LNCAP (cell line): ENCODE measurements around the gene DUSP16.

Source experiments
- CTCF ChIP-seq: fragments of 450-650 bp; IDR thresholded peaks from 2 replicates; pipeline ENCODE4 v1.5.1; 2017; ENCODE audit warnings: mild to moderate bottlenecking

DUSP16 gene

GRCh38 chr12:12477532-12477890 lies 85.2 kb downstream of the DUSP16 start:
- no peak for TF ChIP-seq CTCF

- TF ChIP-seq CTCF: no peak
These were observed 85.7 kb downstream of the DUSP16 start for GRCh38 chr12:12476857-12477531.

- TF ChIP-seq CTCF: no peak
These were observed 87.5 kb downstream of the DUSP16 start for GRCh38 chr12:12474931-12475795.

- no peak for TF ChIP-seq CTCF
These were observed 88.2 kb downstream of the DUSP16 start for GRCh38 chr12:12474471-12474928.

GRCh38 chr12:12473223-12473622 lies 89.4 kb downstream of the DUSP16 start:
- no peak for TF ChIP-seq CTCF

GRCh38 chr12:12470751-12471306 lies 91.8 kb downstream of the DUSP16 start:
- TF ChIP-seq CTCF: no peak

- no peak for TF ChIP-seq CTCF
These were observed 93.3 kb downstream of the DUSP16 start for GRCh38 chr12:12469386-12469785.
